ENCODE data around the gene PIK3R1. TPM values are rescaled to one million over a fixed set of nuclear protein-coding genes. Genes with fewer than 3 reads are reported as not detected.

The PIK3R1 gene
- total RNA-seq, 1 experiment from 2014 or later = 1.7 TPM

DNA sequence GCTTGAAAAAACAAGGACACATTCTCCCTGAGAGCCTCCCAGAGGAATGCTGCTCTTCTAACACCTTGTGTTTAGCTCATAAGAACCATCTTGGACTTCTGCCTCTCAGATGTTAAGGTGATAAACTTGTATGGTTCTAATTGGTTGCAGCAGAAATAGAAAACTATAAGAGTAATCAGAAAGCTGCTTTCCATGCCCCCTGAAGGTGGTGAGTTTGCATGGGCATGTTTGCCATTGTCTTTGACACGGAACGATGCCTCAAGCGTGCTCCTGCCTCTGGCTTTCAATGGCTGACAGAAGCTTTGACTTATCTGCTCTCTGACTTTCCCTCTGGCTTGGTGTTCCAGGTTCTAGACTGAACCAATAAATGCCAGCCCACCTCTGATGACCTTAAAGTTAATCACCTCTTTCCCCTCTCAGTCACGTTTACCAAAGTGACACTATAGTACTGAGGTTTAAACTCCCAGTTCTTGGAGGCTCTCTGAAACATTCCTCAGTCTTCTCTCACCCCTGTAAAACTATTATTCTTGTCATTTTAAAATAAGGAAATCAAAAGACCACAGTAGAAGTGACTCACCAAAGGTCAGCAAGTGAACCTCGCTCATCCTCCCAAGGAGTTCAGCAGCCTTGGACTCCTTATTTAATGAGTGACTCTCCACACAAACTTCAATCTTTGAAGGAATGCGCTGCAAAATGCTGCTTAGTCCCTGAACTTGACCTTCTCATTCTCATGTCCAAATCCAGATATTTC lies 103.6 kb downstream of the PIK3R1 start:
- H3K4me2 ChIP-seq (ENCODE audit: low read length) = peak overlapping the region; percentile 49
- no peaks in the 10 kb centered on the region for H3K9me2 ChIP-seq (replicated peaks; ENCODE audit: low read length)
- BruUV-seq (replicated peaks) = no TSS peak
- H3K79me2 ChIP-seq (ENCODE audit: low read length) = no peaks in the 10 kb centered on the region
- ATAC-seq = peak; percentile 81
- no peak overlapping the region for H2AFZ ChIP-seq (ENCODE audit: low read length)
- no peak overlapping the region for H3K9ac ChIP-seq (ENCODE audit: low read length)
- H3K4me3 ChIP-seq (ENCODE audit: low read length) = no peak overlapping the region
- DNase-seq = peak; percentile 59
- no peaks in the 10 kb centered on the region for H3K36me3 ChIP-seq (ENCODE audit: low read depth, low read length)
- H3K27ac ChIP-seq (ENCODE audit: low read length) = peak overlapping the region; percentile 65
- POLR2A ChIA-PET (ENCODE audit: unreplicated experiment) = no interaction called here
- no peaks in the 10 kb centered on the region for H4K20me1 ChIP-seq (ENCODE audit: low read length)
- no peaks in the 10 kb centered on the region for H3K9me3 ChIP-seq (ENCODE audit: low read length)
- no peak for TF ChIP-seq EZH2 (IDR thresholded peaks at IDR 0.05; ENCODE audit: low read length, unreplicated experiment)
- TF ChIP-seq CTCF (conservative IDR thresholded peaks at IDR 0.05; ENCODE audit: low read depth, low read length) = no peak
- TF ChIP-seq EZH2phosphoT487 (IDR thresholded peaks at IDR 0.05; ENCODE audit: borderline replicate concordance, low read length) = no peak
- CTCF ChIA-PET = no interaction called here
- H3K27me3 ChIP-seq (ENCODE audit: low read length) = no peaks in the 10 kb centered on the region
- intact Hi-C loops (cut with micrococcal nuclease) = no loop called here
- H3F3A ChIP-seq (ENCODE audit: low read length, unreplicated experiment) = no peaks in the 10 kb centered on the region
- H3K4me1 ChIP-seq (ENCODE audit: insufficient read depth, low read length) = peaks cover 20% of the 10 kb centered on the region

GRCh38 chr5:68319706-68320412 lies 104.3 kb downstream of the PIK3R1 start:
- peaks cover 20% of the 10 kb centered on the region for H3K4me1 ChIP-seq (ENCODE audit: insufficient read depth, low read length)
- H3K4me2 ChIP-seq (ENCODE audit: low read length) = peak overlapping the region; percentile 49; the same call in 1 of the 2 replicates
- TF ChIP-seq EZH2 (IDR thresholded peaks at IDR 0.05; ENCODE audit: low read length, unreplicated experiment) (no peak), EZH2phosphoT487 (IDR thresholded peaks at IDR 0.05; ENCODE audit: borderline replicate concordance, low read length) (no peak), CTCF (conservative IDR thresholded peaks at IDR 0.05; ENCODE audit: low read depth, low read length) (no peak)
- ChIA-PET POLR2A (ENCODE audit: unreplicated experiment) (no interaction called here), CTCF (no interaction called here)
- no peaks in the 10 kb centered on the region for H4K20me1 ChIP-seq (ENCODE audit: low read length)
- peak; percentile 33 for DNase-seq
- no peaks in the 10 kb centered on the region for H3K27me3 ChIP-seq (ENCODE audit: low read length)
- peak overlapping the region; percentile 65 for H3K27ac ChIP-seq (ENCODE audit: low read length)
- no peak overlapping the region for H3K9ac ChIP-seq (ENCODE audit: low read length)
- no peak overlapping the region for H2AFZ ChIP-seq (ENCODE audit: low read length)
- no peaks in the 10 kb centered on the region for H3K79me2 ChIP-seq (ENCODE audit: low read length)
- BruUV-seq (replicated peaks) = no TSS peak
- ATAC-seq = peak; percentile 54
- intact Hi-C loops (cut with micrococcal nuclease) = no loop called here
- H3K4me3 ChIP-seq (ENCODE audit: low read length) = no peak overlapping the region
- H3K36me3 ChIP-seq (ENCODE audit: low read depth, low read length) = no peaks in the 10 kb centered on the region
- no peaks in the 10 kb centered on the region for H3K9me3 ChIP-seq (ENCODE audit: low read length)
- H3F3A ChIP-seq (ENCODE audit: low read length, unreplicated experiment) = no peaks in the 10 kb centered on the region
- no peaks in the 10 kb centered on the region for H3K9me2 ChIP-seq (replicated peaks; ENCODE audit: low read length)

Measured in PC-3 (cell line).